ENCODE data around the gene HPD. TPM values are rescaled to one million over a fixed set of nuclear protein-coding genes. Genes with fewer than 3 reads are reported as not detected.
"Not testable (repeated sequence)": the region's sequence is repeated elsewhere in the genome, so short reads cannot be mapped to it uniquely, and the experiment has no call there.

Gene HPD
- total and polyA plus RNA-seq, 4 donors, result 3.1 to 14.4 (median 5.9) TPM

- 89 to 91% methylated on average over 14 of the region's 14 CpGs for WGBS, 2 donors
- no peak overlapping the region for H3K27ac ChIP-seq (ENCODE audit: low read depth in 1 of 2, low read length in 2 of 2)
- H3K4me1 ChIP-seq (ENCODE audit: control insufficient read depth in 1 of 2, insufficient read depth in 2 of 2, low read length in 2 of 2), result no peaks in the 10 kb centered on the region
- H3K27me3 ChIP-seq (ENCODE audit: control insufficient read depth in 1 of 2, insufficient read depth in 2 of 2, low read length in 1 of 2), result no peaks in the 10 kb centered on the region
- intact Hi-C loops (cut with DNase I), result no loop called here
- no peak for ATAC-seq (ENCODE audit: low FRiP score)
- DNase-seq, result no peak
- no peaks in the 10 kb centered on the region for H3K9me3 ChIP-seq (ENCODE audit: control insufficient read depth, low read length)
- no peaks in the 10 kb centered on the region for H3K36me3 ChIP-seq (ENCODE audit: control insufficient read depth in 1 of 2, insufficient read depth in 2 of 2, low read length in 1 of 2)
- no peak overlapping the region for H3K4me3 ChIP-seq (ENCODE audit: low read length in 2 of 2)
Measured at GRCh38 chr12:121791671-121792551, 66.7 kb downstream of the HPD start.

GRCh38 chr12:121790785-121791184 is 67.9 kb downstream of the HPD start:
- intact Hi-C loops (cut with DNase I); ATAC-seq (ENCODE audit: low FRiP score); H3K36me3 ChIP-seq (ENCODE audit: control insufficient read depth in 1 of 2, insufficient read depth in 2 of 2, low read length in 1 of 2); H3K27ac ChIP-seq (ENCODE audit: low read depth in 1 of 2, low read length in 2 of 2); H3K27me3 ChIP-seq (ENCODE audit: control insufficient read depth in 1 of 2, insufficient read depth in 2 of 2, low read length in 1 of 2); DNase-seq; H3K9me3 ChIP-seq (ENCODE audit: control insufficient read depth, low read length); H3K4me3 ChIP-seq (ENCODE audit: low read length in 2 of 2); H3K4me1 ChIP-seq (ENCODE audit: control insufficient read depth in 1 of 2, insufficient read depth in 2 of 2, low read length in 2 of 2): not testable (repeated sequence)
- WGBS, 2 donors, result 94 to 96% methylated on average over 8 of the region's 8 CpGs

DNA sequence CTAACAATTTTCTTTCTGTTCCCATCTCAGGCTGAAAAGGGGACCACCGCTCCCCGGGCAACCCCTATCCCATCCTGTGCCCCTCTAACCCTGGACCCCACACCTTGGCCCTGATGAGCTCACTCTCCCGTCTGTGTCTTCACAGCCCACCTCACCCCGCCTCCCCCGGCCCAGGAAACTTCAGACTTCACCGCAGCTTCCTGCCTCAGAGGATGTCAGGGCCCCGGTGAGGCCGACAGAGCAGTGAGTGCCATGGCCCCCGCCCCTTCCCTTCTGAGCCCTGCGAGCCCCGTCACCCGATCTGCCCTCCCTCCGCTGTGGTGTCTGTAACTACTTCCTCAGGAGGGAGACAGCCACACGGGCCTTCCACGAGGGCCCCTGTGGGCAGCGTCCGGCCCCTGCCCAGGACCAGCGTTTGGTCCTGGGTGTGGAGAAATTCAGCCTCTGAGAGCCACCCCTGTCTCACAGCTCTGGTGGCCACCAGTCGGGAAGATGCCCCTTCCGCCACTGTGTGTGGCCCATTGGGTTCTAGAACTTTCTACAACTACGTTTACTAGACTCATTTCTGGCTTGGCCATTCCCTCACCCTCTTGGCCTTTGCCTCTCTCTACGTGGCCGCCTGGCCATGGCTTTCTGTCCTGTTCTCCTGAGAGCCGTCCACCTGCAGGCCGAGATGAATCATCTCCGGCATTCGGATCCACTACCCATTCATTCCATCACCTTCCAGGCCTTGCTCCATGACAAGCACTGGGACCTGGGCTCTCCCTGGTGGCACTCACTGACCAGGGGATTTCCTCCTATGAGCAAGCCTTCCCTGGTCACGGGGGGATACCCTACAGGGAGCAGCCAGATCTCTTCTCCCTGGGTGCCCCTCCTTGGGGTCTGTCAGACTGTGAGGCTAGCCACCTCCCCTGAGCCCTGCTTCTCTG is 68.6 kb downstream of the HPD start:
- 74% methylated on average over 26 to 28 of the region's 28 CpGs for WGBS, 2 donors
- DNase-seq (peak in 1 of 2 donors; percentile 88), ATAC-seq (ENCODE audit: low FRiP score) (no peak)
- Histone ChIP-seq H3K9me3 (ENCODE audit: control insufficient read depth, low read length) (no peaks in the 10 kb centered on the region), H3K27me3 (ENCODE audit: control insufficient read depth in 1 of 2, insufficient read depth in 2 of 2, low read length in 1 of 2) (no peaks in the 10 kb centered on the region), H3K36me3 (ENCODE audit: control insufficient read depth in 1 of 2, insufficient read depth in 2 of 2, low read length in 1 of 2) (no peaks in the 10 kb centered on the region), H3K27ac (ENCODE audit: low read depth in 1 of 2, low read length in 2 of 2) (no peak overlapping the region), H3K4me1 (ENCODE audit: control insufficient read depth in 1 of 2, insufficient read depth in 2 of 2, low read length in 2 of 2) (no peaks in the 10 kb centered on the region), H3K4me3 (ENCODE audit: low read length in 2 of 2) (no peak overlapping the region)
- intact Hi-C loops (cut with DNase I), result no loop called here

Other genes with a start within 250 kb of the HPD start
- 10 to 100 TPM; 11.0 to 12.5 TPM for gene ORAI1, start 232.3 kb downstream of the HPD start, total RNA-seq
- 1 to 10 TPM; 3.6 to 7.1 TPM for gene ORAI1, start 232.3 kb downstream of the HPD start, polyA plus RNA-seq
- under 1 TPM in 1 of 2 donors, not detected in 1; 0.57 TPM for gene MORN3, start 189.2 kb downstream of the HPD start, total RNA-seq
- gene MORN3, start 189.2 kb downstream of the HPD start, polyA plus RNA-seq, result 1 to 10 TPM; 1.3 to 1.4 TPM
- gene TMEM120B, start 146.1 kb downstream of the HPD start, total RNA-seq, result 10 to 100 TPM in 1 of 2 donors, 1 to 10 TPM in 1; 8.6 to 12.0 TPM
- gene TMEM120B, start 146.1 kb downstream of the HPD start, polyA plus RNA-seq, result 1 to 10 TPM; 1.5 to 9.6 TPM
- 10 to 100 TPM in 1 of 2 donors, 1 to 10 TPM in 1; 5.6 to 18.0 TPM for gene RHOF, start 65.2 kb downstream of the HPD start, total RNA-seq
- gene RHOF, start 65.2 kb downstream of the HPD start, polyA plus RNA-seq, result 10 to 100 TPM in 1 of 2 donors, 1 to 10 TPM in 1; 5.2 to 12.5 TPM
- gene SETD1B, start 54.9 kb downstream of the HPD start, total RNA-seq, result 10 to 100 TPM; 30.9 to 31.9 TPM
- gene SETD1B, start 54.9 kb downstream of the HPD start, polyA plus RNA-seq, result 10 to 100 TPM in 1 of 2 donors, 1 to 10 TPM in 1; 4.4 to 33.4 TPM
- gene PSMD9, start 29.9 kb upstream of the HPD start, total RNA-seq, result 10 to 100 TPM; 37.2 to 42.3 TPM
- gene PSMD9, start 29.9 kb upstream of the HPD start, polyA plus RNA-seq, result 10 to 100 TPM; 39.4 to 81.8 TPM
- 1 to 10 TPM; 2.8 to 3.9 TPM for gene CFAP251, start 59.7 kb upstream of the HPD start, total RNA-seq
- gene CFAP251, start 59.7 kb upstream of the HPD start, polyA plus RNA-seq, result 1 to 10 TPM in 1 of 2 donors, under 1 TPM in 1; 0.88 to 1.6 TPM
- 1 to 10 TPM; 6.2 to 6.3 TPM for gene BCL7A, start 163.0 kb upstream of the HPD start, total RNA-seq
- gene BCL7A, start 163.0 kb upstream of the HPD start, polyA plus RNA-seq, result 1 to 10 TPM; 1.1 to 2.7 TPM
- 10 to 100 TPM; 49.8 to 65.1 TPM for gene MLXIP, start 219.9 kb upstream of the HPD start, total RNA-seq
- gene MLXIP, start 219.9 kb upstream of the HPD start, polyA plus RNA-seq, result 10 to 100 TPM; 10.3 to 39.0 TPM